A549 (cell line): ENCODE measurements around the gene HAO2. TPM values are rescaled to one million over a fixed set of nuclear protein-coding genes. Genes with fewer than 3 reads are reported as not detected.

Experiments used
- ATAC-seq, 2 experiments: fragments of 200-7000 bp in 1 of 2; fragments of >200 bp in 1 of 2; cut with Nextera tagmentation in 1 of 2; cut with Tn5 transposase in 1 of 2; 3 replicates each; pipeline versions ENCODE4 v1.8.0 to v1.9.1; 2018 to 2020; ENCODE audit warnings: mild to moderate bottlenecking in 1 of 2, moderate library complexity in 1 of 2
- CTCF ChIA-PET: fragments of 300-600 bp; sonication (Branson Sonifier 250); formaldehyde crosslinking; extraction: SDS; loops from one replicate; lab custom pipeline; 2021; ENCODE audit warnings: antibody characterized with exemption, inconsistent platforms; lab: Yijun Ruan, JAX
- POLR2A ChIA-PET: fragments of 350-600 bp; formaldehyde crosslinking; extraction: SDS; loops from one replicate; lab custom pipeline; 2021; ENCODE audit warnings: antibody characterized with exemption, inconsistent platforms; lab: Yijun Ruan, JAX
- DNase-seq, 2 experiments: peaks; one replicate each; pipeline versions ENCODE4 v3.0.0 to v3.0.0-alpha.2; 2011 to 2016; ENCODE audit warnings: low read depth in 1 of 2, low spot score in 1 of 2
- FAIRE-seq: peaks from 2 replicates; lab custom pipeline; 2011; peaks lifted over from hg19 to GRCh38; lab: Jason Lieb, UNC
- H3K27ac ChIP-seq, 2 experiments: fragments of >200 bp; sonication (Bioruptor Twin); formaldehyde crosslinking; 3 replicates each; pipeline ENCODE4 v1.5.1; 2016 to 2017
- H3K4me1 ChIP-seq: fragments of >200 bp; sonication (Bioruptor Twin); formaldehyde crosslinking; 3 replicates; pipeline ENCODE4 v1.6.1; 2016
- H3K4me2 ChIP-seq: fragments of >200 bp; sonication (Bioruptor Twin); formaldehyde crosslinking; 3 replicates; pipeline ENCODE4 v1.6.1; 2016
- H3K4me3 ChIP-seq: fragments of >200 bp; sonication (Bioruptor Twin); formaldehyde crosslinking; 3 replicates; pipeline ENCODE4 v1.5.1; 2016
- H3K9me3 ChIP-seq: fragments of >200 bp; sonication (Bioruptor Twin); formaldehyde crosslinking; 3 replicates; pipeline ENCODE4 v1.6.1; 2016
- CBX8 ChIP-seq: fragments of 200-600 bp; sonication (generic); IDR thresholded peaks from 2 replicates; pipeline ENCODE4 v1.6.1; 2016
- CEBPB ChIP-seq, 2 experiments: fragments of >200 bp in 1 of 2; sonication (Bioruptor Twin) in 1 of 2; formaldehyde crosslinking in 1 of 2; IDR thresholded peaks; 2 replicates each; pipeline ENCODE4 v1.6.1; 2012 to 2016
- CHD4 ChIP-seq: fragments of 200-600 bp; sonication (generic); IDR thresholded peaks from 2 replicates; pipeline ENCODE4 v1.6.1; 2016; ENCODE audit warnings: antibody characterized with exemption, mild to moderate bottlenecking, borderline replicate concordance
- ESRRA ChIP-seq: fragments of 150-350 bp; IDR thresholded peaks from 2 replicates; pipeline ENCODE4 v1.6.1; 2014; ENCODE audit warnings: mild to moderate bottlenecking, low read length, borderline replicate concordance
- FOSB ChIP-seq: fragments of 250-450 bp; sonication (Bioruptor Pico); IDR thresholded peaks from 2 replicates; pipeline ENCODE4 v1.5.0; 2020; ENCODE audit warnings: mild to moderate bottlenecking, moderate library complexity
- FOSL2 ChIP-seq, 2 experiments: fragments of 450-650 bp in 1 of 2; fragments of >200 bp in 1 of 2; sonication (Bioruptor Twin) in 1 of 2; formaldehyde crosslinking; IDR thresholded peaks; 2 replicates each; pipeline versions ENCODE4 v1.5.0 to v1.6.1; 2016 to 2020; ENCODE audit warnings: mild to moderate bottlenecking in 1 of 2, moderate library complexity in 1 of 2
- FOXS1 ChIP-seq: fragments of 250-450 bp; sonication (Bioruptor Pico); IDR thresholded peaks from 2 replicates; pipeline ENCODE4 v1.5.0; 2020; ENCODE audit warnings: mild to moderate bottlenecking, moderate library complexity
- HOXB13 ChIP-seq: fragments of 250-450 bp; sonication (Bioruptor Pico); IDR thresholded peaks from 2 replicates; pipeline ENCODE4 v1.5.0; 2020; ENCODE audit warnings: low read depth, mild to moderate bottlenecking, moderate library complexity
- JUN ChIP-seq, 2 experiments: fragments of >200 bp; sonication (Bioruptor Twin); formaldehyde crosslinking; IDR thresholded peaks; 2 replicates in 1 of 2; 3 replicates in 1 of 2; pipeline ENCODE4 v1.6.1; 2016 to 2017
- JUNB ChIP-seq: fragments of >200 bp; sonication (Bioruptor Twin); formaldehyde crosslinking; IDR thresholded peaks from 2 replicates; pipeline ENCODE4 v1.6.1; 2016
- KDM5A ChIP-seq: fragments of 200-600 bp; sonication (generic); IDR thresholded peaks from 2 replicates; pipeline ENCODE4 v1.6.1; 2016; ENCODE audit warnings: antibody characterized with exemption, mild to moderate bottlenecking
- MAZ ChIP-seq: fragments of 150-350 bp; IDR thresholded peaks from 2 replicates; pipeline ENCODE4 v1.6.1; 2014; ENCODE audit warnings: antibody characterized with exemption, low read depth, low read length, borderline replicate concordance
- MYC ChIP-seq: IDR thresholded peaks from 2 replicates; pipeline ENCODE4 v1.6.1; 2012; ENCODE audit warnings: mild to moderate bottlenecking, inconsistent platforms, low read length, improper control_type of control experiment, borderline replicate concordance
- NPAS2 ChIP-seq: fragments of 250-450 bp; sonication (Bioruptor Pico); IDR thresholded peaks from 2 replicates; pipeline ENCODE4 v1.8.0; 2022; ENCODE audit warnings: mild to moderate bottlenecking, moderate library complexity, borderline replicate concordance
- POLR2A ChIP-seq: IDR thresholded peaks from 2 replicates; pipeline ENCODE4 v1.6.1; 2012; ENCODE audit warnings: mild to moderate bottlenecking, low read length
- POLR2AphosphoS2 ChIP-seq: conservative IDR thresholded peaks from 2 replicates; pipeline ENCODE4 v1.6.1; 2012; ENCODE audit warnings: low read length, improper control_type of control experiment, inconsistent platforms
- RAD21 ChIP-seq, 2 experiments: fragments of >200 bp in 1 of 2; sonication (Bioruptor Twin) in 1 of 2; formaldehyde crosslinking in 1 of 2; IDR thresholded peaks in 1 of 2; conservative IDR thresholded peaks in 1 of 2; 2 replicates in 1 of 2; 3 replicates in 1 of 2; pipeline ENCODE4 v1.6.1; 2012 to 2018; ENCODE audit warnings: inconsistent platforms in 1 of 2
- RCOR1 ChIP-seq: fragments of 150-350 bp; IDR thresholded peaks from 2 replicates; pipeline ENCODE4 v1.6.1; 2014; ENCODE audit warnings: antibody characterized with exemption, low read length, low read depth
- RNF2 ChIP-seq: fragments of 200-600 bp; sonication (generic); IDR thresholded peaks from 2 replicates; pipeline ENCODE4 v1.6.1; 2016; ENCODE audit warnings: low read depth, mild to moderate bottlenecking, antibody characterized with exemption, moderate library complexity, borderline replicate concordance
- TP53 ChIP-seq: fragments of 250-450 bp; sonication (Bioruptor Pico); IDR thresholded peaks from 2 replicates; pipeline ENCODE4 v1.5.0; 2021; ENCODE audit warnings: mild to moderate bottlenecking, moderate library complexity
- ZC3H11A ChIP-seq: fragments of 450-650 bp; IDR thresholded peaks from 2 replicates; pipeline ENCODE4 v1.6.1; 2014; ENCODE audit warnings: antibody characterized with exemption, mild to moderate bottlenecking
- ZFP36 ChIP-seq: fragments of 450-650 bp; IDR thresholded peaks from 2 replicates; pipeline ENCODE4 v1.6.1; 2014; ENCODE audit warnings: borderline replicate concordance; ENCODE audit not compliant: partially characterized antibody
- ZNF302 ChIP-seq: fragments of 250-450 bp; sonication (Bioruptor Pico); IDR thresholded peaks from 2 replicates; pipeline ENCODE4 v1.9.0; 2021; ENCODE audit warnings: inconsistent platforms, mild to moderate bottlenecking, moderate library complexity
- ZSCAN20 ChIP-seq: fragments of 250-450 bp; sonication (Bioruptor Pico); IDR thresholded peaks from 2 replicates; pipeline ENCODE4 v1.8.0; 2022; ENCODE audit warnings: mild to moderate bottlenecking, moderate library complexity
- WGBS: methylation state at CpG from one replicate; pipeline ENCODE4 v1.1.6; 2017; ENCODE audit errors: missing lambda C conversion rate; 5-methylcytosine and 5-hydroxymethylcytosine counted together
- polyA plus RNA-seq, 4 experiments: library from polyadenylated mRNA; depleted of rRNA in 3 of 4; stranded (reverse); fragments of >200 nt; fragmentation: RNase III in 1 of 4; extraction: RNeasy Plus Mini Kit Qiagen cat#74134 plus additional on column Dnase treatment in 1 of 4; gene quantifications; 2 replicates in 3 of 4; 3 replicates in 1 of 4; pipeline ENCODE4 v1.2.3, GENCODE V29; 2011 to 2017
- TF ChIP-seq, protein P1 (sequence below): fragments of >200 bp; sonication (Bioruptor Twin); formaldehyde crosslinking; IDR thresholded peaks from 2 replicates; pipeline ENCODE4 v1.6.1; 2016
- TF ChIP-seq, protein P2 (sequence below): fragments of 450-650 bp; IDR thresholded peaks from 2 replicates; pipeline ENCODE4 v1.6.1; 2014; ENCODE audit warnings: antibody characterized with exemption
- TF ChIP-seq, protein P3 (sequence below): fragments of >200 bp; sonication (Bioruptor Twin); formaldehyde crosslinking; IDR thresholded peaks from 3 replicates; pipeline ENCODE4 v1.6.1; 2016
- TF ChIP-seq, protein P4 (sequence below): fragments of 250-450 bp; sonication (Bioruptor Pico); IDR thresholded peaks from 2 replicates; pipeline ENCODE4 v1.5.0; 2021; ENCODE audit warnings: mild to moderate bottlenecking, moderate library complexity, borderline replicate concordance
- TF ChIP-seq, protein P5 (sequence below): fragments of >200 bp; sonication (Bioruptor Twin); formaldehyde crosslinking; IDR thresholded peaks from 3 replicates; pipeline ENCODE4 v1.5.1; 2016

Gene HAO2
- polyA plus RNA-seq, 2 of the 4 experiments (the other 2 are of a cell fraction), result 0.05 to 0.10 TPM

DNA sequence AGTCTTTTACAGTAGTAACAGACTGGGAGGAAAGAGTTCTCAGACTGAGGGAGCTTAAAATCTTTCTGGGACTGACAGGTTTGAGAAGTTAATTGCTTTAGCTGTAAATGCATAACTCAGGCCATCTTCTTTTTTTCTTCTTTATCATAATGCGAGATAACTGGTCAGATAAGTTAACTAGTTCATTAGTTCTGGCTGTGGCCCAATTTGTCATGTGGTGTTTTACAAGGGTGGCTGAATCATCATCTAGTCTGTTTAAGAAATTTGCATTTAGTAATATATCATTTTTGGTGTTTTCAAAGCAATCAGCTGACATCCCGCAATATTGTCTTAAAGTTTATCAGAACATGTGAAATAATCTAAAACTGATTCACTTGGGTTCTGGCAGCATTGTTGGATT lies 60.4 kb downstream of the HAO2 start:
- WGBS, result 74% methylated on average over 2 of the region's 2 CpGs
- no peak for DNase-seq
- no peak for ATAC-seq
- Histone ChIP-seq H3K27ac (no peak overlapping the region), H3K4me1 (no peaks in the 10 kb centered on the region), H3K4me3 (no peak overlapping the region), H3K4me2 (no peak overlapping the region), H3K9me3 (no peaks in the 10 kb centered on the region)
- TF ChIP-seq ZFP36, result no peak
- TF ChIP-seq TP53 (CRISPR knock-in tag), result no peak
- TF ChIP-seq, protein P1, sequence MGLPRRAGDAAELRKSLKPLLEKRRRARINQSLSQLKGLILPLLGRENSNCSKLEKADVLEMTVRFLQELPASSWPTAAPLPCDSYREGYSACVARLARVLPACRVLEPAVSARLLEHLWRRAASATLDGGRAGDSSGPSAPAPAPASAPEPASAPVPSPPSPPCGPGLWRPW, result no peak
- no peak for TF ChIP-seq MAZ
- TF ChIP-seq ZSCAN20, result no peak
- no peak for TF ChIP-seq JUNB
- TF ChIP-seq POLR2AphosphoS2, result no peak
- TF ChIP-seq ZNF302 (CRISPR knock-in tag), result no peak
- TF ChIP-seq MYC, result no peak
- TF ChIP-seq ESRRA, result no peak
- CTCF ChIA-PET, result no interaction called here
- FAIRE-seq, result no peak
- POLR2A ChIA-PET, result no interaction called here

DNA sequence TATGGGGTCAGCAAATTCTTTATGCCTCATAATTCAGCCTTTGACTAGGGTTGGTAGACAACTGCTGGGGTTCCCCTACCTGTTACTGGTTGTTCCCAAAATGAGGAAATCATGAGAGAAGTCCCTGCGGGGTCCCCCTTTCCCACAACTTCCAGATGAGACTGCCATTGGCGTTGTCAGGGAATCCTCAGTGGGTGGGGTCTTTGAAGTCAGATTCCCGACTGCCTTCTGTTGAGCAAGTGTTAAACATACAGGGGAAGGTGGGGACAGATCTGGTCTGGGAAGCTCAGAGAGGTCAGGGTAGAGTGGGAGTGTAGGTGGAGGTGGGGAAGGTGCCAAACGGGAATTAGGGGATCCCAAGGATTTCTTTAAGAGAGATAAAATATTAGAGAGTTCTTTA lies 61.1 kb downstream of the HAO2 start:
- DNase-seq (no peak), FAIRE-seq (no peak), ATAC-seq (no peak)
- ChIA-PET CTCF (no interaction called here), POLR2A (no interaction called here)
- WGBS, result 11% methylated on average over 3 of the region's 4 CpGs
- H3K4me3 ChIP-seq, result no peak overlapping the region
- no peak overlapping the region for H3K27ac ChIP-seq
- TF ChIP-seq POLR2A (no peak), RNF2 (no peak), POLR2AphosphoS2 (no peak), ZC3H11A (no peak), KDM5A (no peak), CEBPB (IDR thresholded peaks at IDR 0.05) (no peak), HOXB13 (no peak), CHD4 (no peak), CBX8 (no peak), FOSL2 (IDR thresholded peaks at IDR 0.05) (no peak), FOSL2 (CRISPR knock-in tag; IDR thresholded peaks at IDR 0.05) (no peak), RCOR1 (no peak), ZFP36 (no peak)
- TF ChIP-seq, protein P2, sequence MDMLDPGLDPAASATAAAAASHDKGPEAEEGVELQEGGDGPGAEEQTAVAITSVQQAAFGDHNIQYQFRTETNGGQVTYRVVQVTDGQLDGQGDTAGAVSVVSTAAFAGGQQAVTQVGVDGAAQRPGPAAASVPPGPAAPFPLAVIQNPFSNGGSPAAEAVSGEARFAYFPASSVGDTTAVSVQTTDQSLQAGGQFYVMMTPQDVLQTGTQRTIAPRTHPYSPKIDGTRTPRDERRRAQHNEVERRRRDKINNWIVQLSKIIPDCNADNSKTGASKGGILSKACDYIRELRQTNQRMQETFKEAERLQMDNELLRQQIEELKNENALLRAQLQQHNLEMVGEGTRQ, result no peak
- TF ChIP-seq, protein P3, sequence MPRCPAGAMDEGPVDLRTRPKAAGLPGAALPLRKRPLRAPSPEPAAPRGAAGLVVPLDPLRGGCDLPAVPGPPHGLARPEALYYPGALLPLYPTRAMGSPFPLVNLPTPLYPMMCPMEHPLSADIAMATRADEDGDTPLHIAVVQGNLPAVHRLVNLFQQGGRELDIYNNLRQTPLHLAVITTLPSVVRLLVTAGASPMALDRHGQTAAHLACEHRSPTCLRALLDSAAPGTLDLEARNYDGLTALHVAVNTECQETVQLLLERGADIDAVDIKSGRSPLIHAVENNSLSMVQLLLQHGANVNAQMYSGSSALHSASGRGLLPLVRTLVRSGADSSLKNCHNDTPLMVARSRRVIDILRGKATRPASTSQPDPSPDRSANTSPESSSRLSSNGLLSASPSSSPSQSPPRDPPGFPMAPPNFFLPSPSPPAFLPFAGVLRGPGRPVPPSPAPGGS, result no peak
- H3K9me3 ChIP-seq, result no peaks in the 10 kb centered on the region
- H3K4me1 ChIP-seq, result no peaks in the 10 kb centered on the region
- H3K4me2 ChIP-seq, result no peak overlapping the region

DNA sequence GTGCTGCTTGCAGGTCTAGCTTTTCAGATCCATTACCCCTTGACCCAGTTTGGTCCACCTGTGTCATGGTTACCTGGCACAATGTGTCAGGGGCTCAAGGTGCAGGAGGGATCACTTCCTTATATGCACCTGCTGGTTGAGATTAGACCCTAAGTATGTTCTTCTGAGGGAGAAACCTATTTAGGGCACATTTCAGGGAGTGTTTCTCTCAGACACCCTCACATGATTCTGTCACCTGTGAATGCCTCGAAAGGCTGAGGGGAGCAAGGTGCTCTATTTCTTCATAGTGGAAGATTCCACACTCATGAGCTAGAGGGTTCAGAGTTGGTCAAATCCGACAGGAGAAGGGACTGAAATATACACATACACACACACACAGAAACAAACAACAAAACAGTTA lies 61.9 kb downstream of the HAO2 start:
- DNase-seq, result no peak
- Histone ChIP-seq H3K27ac (no peak overlapping the region), H3K4me1 (no peaks in the 10 kb centered on the region), H3K4me2 (no peak overlapping the region), H3K9me3 (no peaks in the 10 kb centered on the region), H3K4me3 (no peak overlapping the region)
- ATAC-seq, result no peak
- FAIRE-seq, result no peak
- 21% methylated on average over 2 of the region's 2 CpGs for WGBS
- POLR2A ChIA-PET, result no interaction called here
- CTCF ChIA-PET, result interaction anchor here (1.2 kb wide), 1 partner anchor 155 kb away, joined by 3 read pairs; no protein-coding TSS in a partner anchor
- no peak for TF ChIP-seq FOXS1
- no peak for TF ChIP-seq JUN (IDR thresholded peaks at IDR 0.05)
- TF ChIP-seq, protein P4, sequence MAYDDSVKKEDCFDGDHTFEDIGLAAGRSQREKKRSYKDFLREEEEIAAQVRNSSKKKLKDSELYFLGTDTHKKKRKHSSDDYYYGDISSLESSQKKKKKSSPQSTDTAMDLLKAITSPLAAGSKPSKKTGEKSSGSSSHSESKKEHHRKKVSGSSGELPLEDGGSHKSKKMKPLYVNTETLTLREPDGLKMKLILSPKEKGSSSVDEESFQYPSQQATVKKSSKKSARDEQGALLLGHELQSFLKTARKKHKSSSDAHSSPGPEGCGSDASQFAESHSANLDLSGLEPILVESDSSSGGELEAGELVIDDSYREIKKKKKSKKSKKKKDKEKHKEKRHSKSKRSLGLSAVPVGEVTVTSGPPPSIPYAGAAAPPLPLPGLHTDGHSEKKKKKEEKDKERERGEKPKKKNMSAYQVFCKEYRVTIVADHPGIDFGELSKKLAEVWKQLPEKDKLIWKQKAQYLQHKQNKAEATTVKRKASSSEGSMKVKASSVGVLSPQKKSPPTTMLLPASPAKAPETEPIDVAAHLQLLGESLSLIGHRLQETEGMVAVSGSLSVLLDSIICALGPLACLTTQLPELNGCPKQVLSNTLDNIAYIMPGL (CRISPR knock-in tag), result no peak
- TF ChIP-seq, protein P5, sequence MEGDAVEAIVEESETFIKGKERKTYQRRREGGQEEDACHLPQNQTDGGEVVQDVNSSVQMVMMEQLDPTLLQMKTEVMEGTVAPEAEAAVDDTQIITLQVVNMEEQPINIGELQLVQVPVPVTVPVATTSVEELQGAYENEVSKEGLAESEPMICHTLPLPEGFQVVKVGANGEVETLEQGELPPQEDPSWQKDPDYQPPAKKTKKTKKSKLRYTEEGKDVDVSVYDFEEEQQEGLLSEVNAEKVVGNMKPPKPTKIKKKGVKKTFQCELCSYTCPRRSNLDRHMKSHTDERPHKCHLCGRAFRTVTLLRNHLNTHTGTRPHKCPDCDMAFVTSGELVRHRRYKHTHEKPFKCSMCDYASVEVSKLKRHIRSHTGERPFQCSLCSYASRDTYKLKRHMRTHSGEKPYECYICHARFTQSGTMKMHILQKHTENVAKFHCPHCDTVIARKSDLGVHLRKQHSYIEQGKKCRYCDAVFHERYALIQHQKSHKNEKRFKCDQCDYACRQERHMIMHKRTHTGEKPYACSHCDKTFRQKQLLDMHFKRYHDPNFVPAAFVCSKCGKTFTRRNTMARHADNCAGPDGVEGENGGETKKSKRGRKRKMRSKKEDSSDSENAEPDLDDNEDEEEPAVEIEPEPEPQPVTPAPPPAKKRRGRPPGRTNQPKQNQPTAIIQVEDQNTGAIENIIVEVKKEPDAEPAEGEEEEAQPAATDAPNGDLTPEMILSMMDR, result no peak
- no peak for TF ChIP-seq FOSB (CRISPR knock-in tag)
- no peak for TF ChIP-seq NPAS2
- TF ChIP-seq, protein P2, result no peak
- no peak for TF ChIP-seq RAD21 (conservative IDR thresholded peaks at IDR 0.05 in 1 of 2, IDR thresholded peaks at IDR 0.05 in 1 of 2)
- TF ChIP-seq HOXB13, result no peak
